ENCODE data around the gene PRKCA.

Gene PRKCA

DNA sequence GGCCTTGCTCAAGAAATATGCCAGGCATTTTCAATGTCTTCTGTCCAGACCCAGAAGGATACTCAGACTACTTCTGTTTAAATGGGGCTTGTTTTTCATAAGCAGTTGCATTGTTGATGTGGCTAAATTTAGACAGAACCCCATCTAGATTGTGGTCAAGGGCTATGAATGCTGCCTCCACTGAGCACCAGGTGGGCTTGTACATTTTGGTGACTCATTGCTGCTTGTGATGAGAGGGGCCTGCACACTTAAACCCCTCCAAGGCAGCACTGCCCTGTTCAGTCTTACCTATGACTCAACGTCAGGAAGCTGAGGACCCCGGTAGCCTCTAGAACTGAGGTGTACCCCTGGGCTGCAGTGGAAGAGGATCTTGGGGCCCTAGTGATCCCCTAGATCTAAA, 144.0 kb downstream of the PRKCA start:
- no peak overlapping the region for H3K4me3 ChIP-seq (ENCODE audit: low read length)
- no peak for DNase-seq (ENCODE audit: low read depth)
- TF ChIP-seq, protein P1, sequence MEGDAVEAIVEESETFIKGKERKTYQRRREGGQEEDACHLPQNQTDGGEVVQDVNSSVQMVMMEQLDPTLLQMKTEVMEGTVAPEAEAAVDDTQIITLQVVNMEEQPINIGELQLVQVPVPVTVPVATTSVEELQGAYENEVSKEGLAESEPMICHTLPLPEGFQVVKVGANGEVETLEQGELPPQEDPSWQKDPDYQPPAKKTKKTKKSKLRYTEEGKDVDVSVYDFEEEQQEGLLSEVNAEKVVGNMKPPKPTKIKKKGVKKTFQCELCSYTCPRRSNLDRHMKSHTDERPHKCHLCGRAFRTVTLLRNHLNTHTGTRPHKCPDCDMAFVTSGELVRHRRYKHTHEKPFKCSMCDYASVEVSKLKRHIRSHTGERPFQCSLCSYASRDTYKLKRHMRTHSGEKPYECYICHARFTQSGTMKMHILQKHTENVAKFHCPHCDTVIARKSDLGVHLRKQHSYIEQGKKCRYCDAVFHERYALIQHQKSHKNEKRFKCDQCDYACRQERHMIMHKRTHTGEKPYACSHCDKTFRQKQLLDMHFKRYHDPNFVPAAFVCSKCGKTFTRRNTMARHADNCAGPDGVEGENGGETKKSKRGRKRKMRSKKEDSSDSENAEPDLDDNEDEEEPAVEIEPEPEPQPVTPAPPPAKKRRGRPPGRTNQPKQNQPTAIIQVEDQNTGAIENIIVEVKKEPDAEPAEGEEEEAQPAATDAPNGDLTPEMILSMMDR (conservative IDR thresholded peaks at IDR 0.05; ENCODE audit: low read length) = no peak

DNA sequence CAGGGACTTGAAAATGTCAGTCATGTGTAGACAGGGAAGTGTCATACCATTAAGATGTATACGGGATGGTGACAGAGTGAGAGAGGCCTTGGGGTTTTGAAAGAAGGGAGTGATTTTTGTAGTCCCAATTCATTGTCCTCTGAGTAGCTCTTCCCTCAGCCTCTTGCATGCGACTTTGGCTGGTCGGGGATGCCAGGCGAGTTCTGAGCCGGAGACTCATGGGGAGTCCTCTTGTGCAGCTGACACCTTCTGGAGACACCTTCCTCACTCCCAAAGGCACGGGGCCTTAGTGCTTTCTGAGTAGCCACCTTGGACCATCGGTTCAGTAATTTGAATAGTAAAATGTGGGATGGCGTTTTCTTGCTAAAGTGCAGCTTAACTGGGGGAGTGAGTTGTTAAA, 144.7 kb downstream of the PRKCA start:
- TF ChIP-seq, protein P1 (conservative IDR thresholded peaks at IDR 0.05; ENCODE audit: low read length) = no peak
- DNase-seq (ENCODE audit: low read depth) = no peak
- no peak overlapping the region for H3K4me3 ChIP-seq (ENCODE audit: low read length)

DNA sequence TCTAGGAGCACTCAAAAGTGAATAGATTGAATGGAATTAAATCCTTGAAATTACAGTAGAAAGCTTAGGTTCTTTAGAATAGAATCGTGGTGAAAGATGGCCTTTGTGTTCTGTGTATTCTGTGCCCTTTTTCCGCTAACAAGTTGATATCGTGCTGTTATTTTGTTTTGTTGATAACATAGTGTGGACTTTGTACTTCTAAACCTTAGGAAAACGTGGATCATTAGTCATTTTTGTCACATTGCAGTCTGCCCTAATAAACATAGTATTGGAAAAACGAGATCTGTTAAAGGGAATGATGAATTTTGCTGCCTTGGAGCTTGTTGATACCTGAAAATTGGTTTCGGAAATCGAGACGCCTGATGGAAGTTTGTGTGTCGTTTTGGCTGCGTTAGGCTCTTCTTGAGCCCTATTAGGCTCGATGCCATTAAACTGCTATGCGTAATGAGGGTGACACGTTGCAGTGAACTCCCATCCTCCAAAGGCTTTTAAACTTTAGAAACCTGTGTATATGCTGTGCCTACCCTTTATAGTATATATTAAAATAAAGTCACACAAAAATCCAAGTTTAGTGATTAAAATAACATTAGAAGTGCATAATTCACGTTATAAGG, 145.7 kb downstream of the PRKCA start:
- no peak for DNase-seq (ENCODE audit: low read depth)
- TF ChIP-seq, protein P1 (conservative IDR thresholded peaks at IDR 0.05; ENCODE audit: low read length) = no peak
- no peak overlapping the region for H3K4me3 ChIP-seq (ENCODE audit: low read length)

DNA sequence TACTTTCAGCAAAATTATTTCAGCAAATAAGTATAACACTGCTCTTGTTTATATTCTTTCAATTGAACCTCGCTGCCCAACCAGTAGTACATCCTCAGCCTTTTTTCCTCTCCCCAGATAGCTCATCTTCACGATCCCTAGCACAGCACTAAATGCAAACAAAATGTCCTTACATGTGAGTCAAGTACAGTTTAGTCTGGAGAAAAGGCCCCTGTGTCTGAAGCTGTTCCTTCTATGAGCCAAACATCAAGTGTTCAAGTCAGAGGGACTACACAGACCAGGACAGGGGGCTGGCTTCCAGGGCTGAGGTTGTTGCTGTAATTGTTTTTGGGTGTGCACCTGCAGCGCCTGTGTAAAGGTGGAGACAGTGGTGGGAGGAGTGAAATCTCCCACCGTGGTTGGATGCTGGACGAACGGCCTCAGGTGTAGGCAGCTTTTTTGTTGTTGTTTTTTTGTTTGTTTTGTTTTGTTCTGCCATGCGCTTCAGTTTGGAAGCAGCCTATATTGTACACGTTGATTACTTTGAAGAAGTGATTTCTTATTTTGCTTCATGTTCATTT, 147.1 kb downstream of the PRKCA start:
- DNase-seq (ENCODE audit: low read depth) = no peak
- TF ChIP-seq, protein P1 (conservative IDR thresholded peaks at IDR 0.05; ENCODE audit: low read length) = no peak
- H3K4me3 ChIP-seq (ENCODE audit: low read length) = no peak overlapping the region

DNA sequence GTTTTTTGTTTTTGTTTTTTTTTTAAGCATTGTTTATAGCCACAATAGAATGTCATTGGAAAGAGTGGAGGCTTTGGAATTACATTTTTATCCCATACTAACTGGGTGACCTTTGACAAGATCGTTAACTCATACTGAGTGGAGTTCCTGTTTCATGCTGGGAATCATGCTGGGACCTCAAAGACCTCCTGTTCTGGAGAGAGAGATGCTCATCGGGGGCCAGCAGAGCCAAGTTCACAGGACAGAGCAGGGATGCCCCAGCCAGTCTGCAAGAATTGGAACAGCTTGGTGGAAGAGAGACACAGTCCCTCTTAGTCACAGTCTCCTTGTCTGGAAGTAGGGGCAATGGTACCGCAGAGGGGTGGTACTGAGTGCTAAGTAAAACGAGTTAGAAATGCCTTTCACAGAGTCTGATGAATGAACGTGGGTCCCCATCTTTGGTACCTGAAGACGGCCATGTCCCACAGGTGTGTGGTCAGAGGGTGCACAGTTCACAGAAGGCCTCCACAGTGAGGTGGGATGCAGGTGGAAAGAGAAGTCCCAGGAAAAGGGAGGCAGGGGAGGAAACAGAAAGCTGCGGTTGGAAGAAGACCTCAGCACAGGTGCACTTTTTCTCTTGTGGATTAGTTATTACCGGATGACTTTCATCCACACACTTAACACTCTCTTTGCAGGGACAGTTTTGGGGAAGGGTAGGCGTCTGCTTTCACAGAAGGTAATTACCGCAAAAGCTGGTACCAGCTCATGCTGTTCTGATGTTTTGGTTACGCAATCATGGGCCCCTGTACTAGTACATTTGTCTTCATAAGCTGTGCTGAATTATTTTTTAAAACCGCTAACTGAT, 147.8 kb downstream of the PRKCA start:
- TF ChIP-seq, protein P1 (conservative IDR thresholded peaks at IDR 0.05; ENCODE audit: low read length) = no peak
- no peak overlapping the region for H3K4me3 ChIP-seq (ENCODE audit: low read length)
- DNase-seq (ENCODE audit: low read depth) = no peak

DNA sequence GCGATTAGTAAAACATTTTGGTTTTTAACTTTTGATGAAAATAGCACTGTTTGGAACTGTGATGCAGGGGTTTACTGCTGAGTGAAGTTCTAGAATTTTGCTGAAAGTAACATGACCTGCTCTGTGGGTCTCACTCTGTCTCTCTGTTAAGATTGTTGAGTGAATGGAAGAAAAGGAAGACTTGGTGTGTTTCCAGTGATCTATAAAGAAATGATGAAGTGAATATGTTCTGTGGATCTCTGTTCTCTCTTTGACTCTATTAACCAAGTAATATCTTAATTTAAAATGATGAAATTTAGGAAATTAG, 148.4 kb downstream of the PRKCA start:
- DNase-seq (ENCODE audit: low read depth) = no peak
- TF ChIP-seq, protein P1 (conservative IDR thresholded peaks at IDR 0.05; ENCODE audit: low read length) = no peak
- H3K4me3 ChIP-seq (ENCODE audit: low read length) = no peak overlapping the region
